Transverse colon (tissue), 4 donors: ENCODE data around the gene GRM7. TPM values are rescaled to one million over a fixed set of nuclear protein-coding genes. Genes with fewer than 3 reads are reported as not detected.

Experiments
- DNase-seq: peaks from one replicate; pipeline ENCODE4 v3.0.0-alpha.2; 2019
- H3K27ac ChIP-seq, 4 donors: fragments of 200-600 bp; sonication (generic); 2 replicates each; pipeline ENCODE4 v1.5.1; 2016 to 2018; ENCODE audit warnings: inconsistent platforms in 4 of 4
- H3K27me3 ChIP-seq: fragments of 200-600 bp; sonication (generic); 2 replicates; pipeline ENCODE4 v1.5.1; 2017; ENCODE audit warnings: inconsistent platforms
- H3K36me3 ChIP-seq, 4 donors: fragments of 200-600 bp; sonication (generic); 2 replicates each; pipeline ENCODE4 v1.5.1; 2017 to 2019; ENCODE audit warnings: inconsistent platforms in 4 of 4
- H3K4me1 ChIP-seq, 4 donors: fragments of 200-600 bp; sonication (generic); 2 replicates each; pipeline ENCODE4 v1.5.1; 2017 to 2020; ENCODE audit warnings: inconsistent platforms in 4 of 4
- H3K4me3 ChIP-seq, 4 donors: fragments of 200-600 bp; sonication (generic); 1 replicate in 1 of 4; 2 replicates in 3 of 4; pipeline versions ENCODE4 v1.5.1 to v1.6.1; 2017 to 2019; ENCODE audit warnings: inconsistent platforms in 4 of 4
- H3K9me3 ChIP-seq, 2 donors: fragments of 200-600 bp; sonication (generic); 2 replicates each; pipeline ENCODE4 v1.5.1; 2017 to 2019; ENCODE audit warnings: inconsistent platforms in 2 of 2
- CTCF ChIP-seq, 5 experiments: fragments of 200-600 bp in 3 of 5; fragments of 450-650 bp in 2 of 5; sonication (generic) in 3 of 5; IDR thresholded peaks; 1 replicate in 2 of 5; 2 replicates in 3 of 5; pipeline ENCODE4 v1.5.1; 2016 to 2017; ENCODE audit warnings: antibody characterized with exemption in 5 of 5, inconsistent platforms in 3 of 5, mild to moderate bottlenecking in 2 of 5, moderate library complexity in 1 of 5
- EP300 ChIP-seq: sonication (generic); formaldehyde crosslinking; IDR thresholded peaks from one replicate; pipeline ENCODE4 v1.6.1; 2017; ENCODE audit warnings: antibody characterized with exemption, low read depth
- POLR2A ChIP-seq: fragments of 450-650 bp; IDR thresholded peaks from one replicate; pipeline ENCODE4 v1.6.1; 2016; ENCODE audit warnings: antibody characterized with exemption, mild to moderate bottlenecking, moderate library complexity
- POLR2AphosphoS5 ChIP-seq, 3 donors: sonication (generic); formaldehyde crosslinking; IDR thresholded peaks; one replicate each; pipeline ENCODE4 v1.6.1; 2016; ENCODE audit warnings: antibody characterized with exemption in 3 of 3
- WGBS, 2 donors: methylation state at CpG; one replicate each; pipeline ENCODE4 v1.1.5; 2018; ENCODE audit warnings: low coverage in 1 of 2; 5-methylcytosine and 5-hydroxymethylcytosine counted together
- in situ Hi-C, 4 donors: fragments of 200-750 bp; cut with MboI; loops; one replicate each; pipeline versions ENCODE4 v1.15.0 to v1.15.1; 2017; ENCODE audit warnings: low sequenced_read_pairs in 3 of 4, low pct_ligation_motif_present in 1 of 4, low pct_unique_long_range_greater_than_20kb in 1 of 4
- intact Hi-C: fragments of 100-400 bp; cut with DNase I; formaldehyde crosslinking; loops from one replicate; pipeline ENCODE4 v1.15.1; 2023; ENCODE audit warnings: low total_unique reads
- total RNA-seq, 4 donors: library from RNA; depleted of rRNA; stranded (reverse); fragments of >200 nt; gene quantifications; one replicate each; pipeline ENCODE4 v1.1.0, GENCODE V29; 2016

The GRM7 gene
- total RNA-seq, 4 donors from 2014 or later = 0.14 to 0.20 (median 0.16) TPM; not detected in 1

DNA sequence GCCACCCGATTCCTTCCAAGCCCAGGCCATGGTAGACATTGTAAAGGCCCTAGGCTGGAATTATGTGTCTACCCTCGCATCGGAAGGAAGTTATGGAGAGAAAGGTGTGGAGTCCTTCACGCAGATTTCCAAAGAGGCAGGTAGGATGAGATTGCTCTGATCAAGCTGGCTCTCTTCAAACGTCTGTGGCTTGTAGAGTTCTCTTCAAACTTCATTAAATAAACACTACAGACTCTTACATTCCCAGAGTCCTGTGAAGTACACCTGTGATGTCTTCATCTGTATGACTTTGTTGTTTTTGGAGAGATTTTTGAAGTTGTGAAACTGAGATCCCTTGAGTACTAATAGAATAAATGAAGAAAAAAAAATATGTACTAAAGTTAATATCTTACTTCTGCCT, 285.6 kb downstream of the GRM7 start:
- 78% methylated on average over 5 of the region's 5 CpGs; no CpG with 5 or more reads in 1 of the 2 donors for WGBS, 2 donors
- no peaks in the 10 kb centered on the region for H3K9me3 ChIP-seq
- DNase-seq = no peak
- H3K4me3 ChIP-seq = no peak overlapping the region
- H3K4me1 ChIP-seq = no peaks in the 10 kb centered on the region
- no peaks in the 10 kb centered on the region for H3K36me3 ChIP-seq
- TF ChIP-seq EP300 (no peak), POLR2A (no peak), CTCF (IDR thresholded peaks at IDR 0.05) (no peak), POLR2AphosphoS5 (IDR thresholded peaks at IDR 0.05) (no peak)
- in situ Hi-C loops (no loop called here), intact Hi-C loops (no loop called here)
- H3K27ac ChIP-seq = no peak overlapping the region
- H3K27me3 ChIP-seq = no peaks in the 10 kb centered on the region

GRCh38 chr3:7158516-7158915, 297.6 kb downstream of the GRM7 start:
- in situ Hi-C loops = no loop called here
- intact Hi-C loops = no loop called here
- Histone ChIP-seq H3K9me3 (no peaks in the 10 kb centered on the region), H3K4me3 (no peak overlapping the region), H3K27me3 (no peaks in the 10 kb centered on the region), H3K36me3 (no peaks in the 10 kb centered on the region), H3K27ac (no peak overlapping the region), H3K4me1 (no peaks in the 10 kb centered on the region)
- 88 to 96% methylated on average over 2 of the region's 2 CpGs for WGBS, 2 donors
- TF ChIP-seq CTCF (IDR thresholded peaks at IDR 0.05) (no peak), POLR2A (no peak), POLR2AphosphoS5 (IDR thresholded peaks at IDR 0.05) (no peak)
- DNase-seq = no peak

DNA sequence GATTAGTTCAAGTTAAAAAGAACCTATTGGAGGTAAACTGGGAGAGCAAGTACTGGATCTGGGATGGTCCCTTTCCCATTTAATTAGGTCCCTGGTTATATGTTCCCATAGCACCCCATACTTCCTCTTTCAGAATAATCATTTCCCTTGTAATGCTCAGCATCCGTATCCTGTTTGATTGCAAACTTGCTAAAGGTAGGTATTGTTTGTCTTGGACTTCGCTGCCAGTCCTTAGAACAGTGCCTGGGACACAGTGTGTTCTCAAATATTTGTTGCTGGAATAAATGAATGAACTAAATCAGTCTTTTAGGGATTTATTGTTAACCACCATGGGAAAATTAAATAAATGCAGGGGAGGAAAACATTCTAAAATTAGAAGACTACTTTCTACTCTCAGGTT, 299.8 kb downstream of the GRM7 start:
- no peaks in the 10 kb centered on the region for H3K9me3 ChIP-seq
- TF ChIP-seq POLR2A (no peak), POLR2AphosphoS5 (IDR thresholded peaks at IDR 0.05) (no peak), EP300 (no peak), CTCF (IDR thresholded peaks at IDR 0.05) (no peak)
- no peak overlapping the region for H3K27ac ChIP-seq
- no peaks in the 10 kb centered on the region for H3K27me3 ChIP-seq
- H3K4me3 ChIP-seq = no peak overlapping the region
- no peaks in the 10 kb centered on the region for H3K4me1 ChIP-seq
- in situ Hi-C loops = no loop called here
- intact Hi-C loops = no loop called here
- DNase-seq = no peak
- WGBS, 2 donors = 58 to 79% methylated on average over 2 of the region's 2 CpGs
- no peaks in the 10 kb centered on the region for H3K36me3 ChIP-seq

GRCh38 chr3:7166460-7166859, 305.5 kb downstream of the GRM7 start:
- in situ Hi-C loops = no loop called here
- DNase-seq = no peak
- TF ChIP-seq EP300 = no peak
- no peak for TF ChIP-seq POLR2AphosphoS5 (IDR thresholded peaks at IDR 0.05)
- no peak for TF ChIP-seq CTCF (IDR thresholded peaks at IDR 0.05)
- no peak for TF ChIP-seq POLR2A

More at GRCh38 chr3:7166460-7166859, 305.5 kb downstream of the GRM7 start:
- intact Hi-C loops = no loop called here
- no peaks in the 10 kb centered on the region for H3K36me3 ChIP-seq
- H3K27me3 ChIP-seq = no peaks in the 10 kb centered on the region
- H3K9me3 ChIP-seq = no peaks in the 10 kb centered on the region
- H3K27ac ChIP-seq = no peak overlapping the region
- WGBS, 2 donors = 83% methylated on average over 2 to 4 of the region's 4 CpGs
- H3K4me1 ChIP-seq = no peaks in the 10 kb centered on the region
- no peak overlapping the region for H3K4me3 ChIP-seq
